Activated CD4-positive, CD25-positive, alpha-beta regulatory T cell treated with anti-CD3 and anti-CD28 coated beads, Interleukin-2, amount 50 U/mL, for 24 hours (primary cell): Measurements from ENCODE around the gene CDKN2B-AS1.

Experiments used
- ATAC-seq, 2 donors: fragments of 150-1000 bp; cut with Tn5 transposase; one replicate each; pipeline ENCODE4 v1.10.0; 2021; ENCODE audit warnings: mild to moderate bottlenecking in 1 of 2, moderate library complexity in 1 of 2

The CDKN2B-AS1 gene

DNA sequence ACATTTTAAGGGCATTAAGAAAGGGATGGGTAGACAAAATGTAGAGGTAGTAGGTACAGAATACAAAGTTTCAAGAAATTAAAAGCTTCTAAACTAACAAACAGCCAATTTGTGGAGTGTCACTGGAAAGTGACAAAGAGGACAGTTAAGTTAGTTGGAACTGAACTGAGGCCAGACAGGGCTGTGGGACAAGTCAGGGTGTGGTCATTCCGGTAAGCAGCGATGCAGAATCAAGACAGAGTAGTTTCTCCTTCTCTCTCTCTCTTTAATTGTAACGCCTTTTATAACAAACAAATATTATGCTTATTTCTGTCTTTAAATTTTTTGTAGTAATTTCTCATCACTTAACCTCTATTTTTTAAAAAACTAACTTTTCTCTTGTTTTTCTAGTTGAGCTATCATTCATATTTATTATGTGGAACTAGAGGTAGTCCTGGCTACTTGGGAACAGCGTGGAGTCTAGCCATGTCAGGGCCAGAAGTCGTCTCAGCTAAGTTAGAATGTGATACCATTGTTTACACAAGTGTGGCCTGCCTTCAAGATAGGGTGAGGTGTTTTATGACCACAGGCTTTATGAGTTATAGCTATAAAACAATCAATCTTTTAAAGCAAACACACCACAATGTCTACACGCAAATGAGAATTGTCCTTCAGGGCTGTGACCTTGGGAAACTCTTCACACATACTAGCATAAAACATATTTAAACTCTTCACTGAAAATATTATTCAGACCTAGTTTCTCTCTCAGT is 129.8 kb downstream of the CDKN2B-AS1 start:
- no peak for ATAC-seq

DNA sequence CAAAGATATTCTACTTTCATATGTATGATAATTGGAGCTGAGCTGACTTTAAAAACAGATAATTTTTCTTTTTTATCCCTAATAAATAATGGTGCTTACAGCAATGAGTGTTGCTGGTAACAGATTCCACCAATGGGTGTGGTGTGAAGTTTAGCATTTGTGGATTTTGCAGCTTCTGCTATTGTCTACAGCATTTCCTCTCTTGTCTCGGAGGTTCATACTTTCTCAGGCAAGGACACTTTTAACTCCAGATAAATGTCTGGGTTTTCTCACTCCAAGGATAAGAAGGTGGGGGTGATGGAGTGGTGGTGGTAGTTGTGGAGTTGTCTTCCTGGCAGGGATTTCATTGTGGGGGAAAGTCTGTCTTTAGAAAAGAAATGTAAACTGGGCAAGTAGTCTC is 134.5 kb downstream of the CDKN2B-AS1 start:
- no peak for ATAC-seq

DNA sequence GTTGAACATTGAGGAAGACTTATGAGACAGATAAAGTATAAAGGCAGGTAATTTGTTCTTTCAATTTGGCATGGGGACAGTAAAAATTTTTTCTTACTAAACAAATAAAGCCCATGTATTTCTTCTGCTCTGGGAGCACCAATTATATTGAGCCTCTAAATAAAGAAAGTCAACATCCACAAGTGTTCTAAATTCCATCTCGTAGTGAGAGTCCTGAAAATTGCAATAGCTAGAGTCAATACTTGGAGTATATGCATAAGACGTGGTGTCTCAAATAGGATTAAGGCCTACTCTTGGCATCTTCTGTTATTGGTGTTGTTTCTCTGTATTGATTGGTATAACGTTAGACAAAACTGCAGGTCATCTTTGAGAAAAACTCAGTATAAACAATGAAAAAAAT is 135.0 kb downstream of the CDKN2B-AS1 start:
- ATAC-seq: no peak

GRCh38 chr9:22131817-22132216 is 137.2 kb downstream of the CDKN2B-AS1 start:
- ATAC-seq: no peak

DNA sequence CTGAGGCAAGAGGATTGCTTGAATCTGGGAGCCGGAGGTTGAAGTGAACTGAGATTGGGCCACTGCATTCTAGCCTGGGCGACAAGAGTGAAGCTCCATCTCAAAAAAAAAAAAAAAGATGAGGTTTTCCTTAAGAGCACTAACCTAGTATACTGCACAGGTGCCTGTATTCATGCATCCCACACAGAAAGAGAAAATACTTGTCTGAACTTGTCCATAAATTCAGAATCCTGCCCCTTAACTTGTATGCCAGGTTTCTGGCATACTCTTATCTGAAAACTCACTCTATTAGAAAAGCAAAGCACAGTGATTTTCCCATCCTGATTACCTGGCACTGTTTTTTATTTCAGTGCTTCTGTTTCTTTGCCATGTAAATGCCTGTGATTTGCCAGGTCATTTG is 139.8 kb downstream of the CDKN2B-AS1 start:
- ATAC-seq: no peak

DNA sequence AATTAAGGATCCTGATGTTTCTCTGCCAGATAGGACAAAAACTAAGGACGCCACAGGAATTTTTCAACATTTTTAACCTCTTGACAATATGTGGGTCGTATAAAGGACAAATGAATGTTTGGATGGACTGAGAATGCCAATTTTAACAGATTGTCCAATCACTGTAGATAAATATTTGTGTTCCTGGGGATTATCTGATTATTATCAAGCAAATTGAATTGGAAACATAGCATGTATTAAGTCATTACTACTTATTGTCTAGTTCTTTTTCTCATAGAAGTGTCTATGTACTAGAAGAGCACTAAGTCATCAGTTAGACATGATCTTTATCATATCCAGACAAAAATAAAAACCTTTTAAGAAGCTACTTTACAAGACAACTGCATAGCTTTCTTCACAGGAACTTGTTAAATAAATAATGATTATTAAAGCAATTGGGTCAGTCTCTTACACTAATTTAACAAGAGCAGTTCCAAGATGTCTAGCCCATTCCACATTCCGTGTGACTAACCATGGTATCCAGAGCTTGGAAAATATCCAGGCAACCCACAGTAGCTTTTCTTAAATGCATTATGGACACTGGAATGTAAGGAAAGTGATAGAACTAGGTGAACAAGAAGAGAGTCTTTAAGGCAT is 142.0 kb downstream of the CDKN2B-AS1 start:
- ATAC-seq: no peak

DNA sequence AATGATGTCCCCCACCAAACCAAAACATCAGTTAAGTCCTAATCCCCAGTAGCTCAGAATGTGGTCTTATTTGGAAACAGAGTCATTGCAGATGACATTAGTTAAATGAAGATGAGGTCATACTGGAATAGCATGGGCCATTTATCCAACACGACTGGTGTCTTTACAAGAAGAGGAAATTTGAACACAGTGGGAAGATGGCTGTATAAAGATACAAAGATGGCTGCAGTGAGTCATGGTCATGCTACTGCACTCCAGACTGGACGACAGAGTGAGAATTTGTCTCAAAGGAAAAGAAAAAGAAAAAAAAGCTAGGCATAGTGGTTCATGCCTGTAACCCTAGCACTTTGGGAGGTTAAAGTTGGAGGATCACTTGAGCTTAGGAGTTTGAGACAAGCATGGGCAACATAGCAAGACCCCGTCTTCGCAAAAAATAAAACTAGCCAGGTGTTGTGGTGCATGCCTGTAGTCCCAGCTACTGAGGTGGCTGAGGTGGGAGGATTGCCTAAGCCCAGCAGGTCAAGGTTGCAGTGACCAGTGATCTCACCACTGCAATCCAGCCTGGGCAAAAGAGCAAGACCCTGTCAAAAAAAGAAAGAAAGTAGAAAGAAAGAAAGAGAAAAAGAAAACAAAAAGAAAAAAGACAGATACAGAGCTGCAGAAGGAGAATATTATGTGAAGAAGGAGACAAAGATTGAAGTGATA is 144.5 kb downstream of the CDKN2B-AS1 start:
- ATAC-seq: no peak

- ATAC-seq: no peak
Measured at GRCh38 chr9:22141908-22142307, 147.3 kb downstream of the CDKN2B-AS1 start.

DNA sequence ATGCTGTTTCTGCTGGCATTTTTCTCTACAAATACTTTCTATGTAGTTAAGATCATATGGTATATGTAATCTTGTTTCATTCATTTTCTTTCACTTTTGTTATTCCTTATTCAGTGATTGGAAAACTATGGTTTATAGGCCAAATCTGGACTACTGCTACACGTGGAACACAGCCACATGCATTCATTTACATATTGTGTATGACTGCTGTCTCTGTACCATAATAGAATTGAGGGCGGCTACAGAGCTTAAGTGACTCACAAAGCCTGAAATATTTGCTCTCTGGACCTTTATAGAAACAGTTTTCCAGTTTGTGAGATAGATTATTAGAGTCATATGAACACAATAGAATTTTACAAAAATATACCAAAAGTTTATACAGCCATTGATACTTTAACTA is 148.1 kb downstream of the CDKN2B-AS1 start:
- no peak for ATAC-seq

GRCh38 chr9:22143799-22144625 is 149.4 kb downstream of the CDKN2B-AS1 start:
- ATAC-seq: no peak

DNA sequence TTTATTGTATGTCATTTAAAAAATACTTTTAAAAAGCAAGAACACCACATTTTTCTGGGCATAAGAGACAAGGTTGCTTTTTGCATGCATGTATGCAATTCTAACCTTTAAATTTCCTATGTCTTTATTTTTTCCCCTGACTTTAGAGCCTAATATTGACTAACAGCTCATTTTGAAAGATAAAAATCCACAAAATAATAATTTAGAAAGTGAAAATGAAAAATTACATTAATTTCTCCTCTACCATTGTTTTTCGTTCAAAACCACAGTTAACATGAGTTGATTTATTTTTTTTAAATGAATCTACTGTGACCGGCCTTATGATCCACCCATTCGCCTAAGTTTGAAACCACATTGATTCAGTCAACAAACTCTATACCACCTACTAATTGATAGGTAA is 152.0 kb downstream of the CDKN2B-AS1 start:
- ATAC-seq: peak; percentile 42 to 45

- peak; percentile 97 to 98 for ATAC-seq
Measured at GRCh38 chr9:22147813-22148527, 153.4 kb downstream of the CDKN2B-AS1 start.

DNA sequence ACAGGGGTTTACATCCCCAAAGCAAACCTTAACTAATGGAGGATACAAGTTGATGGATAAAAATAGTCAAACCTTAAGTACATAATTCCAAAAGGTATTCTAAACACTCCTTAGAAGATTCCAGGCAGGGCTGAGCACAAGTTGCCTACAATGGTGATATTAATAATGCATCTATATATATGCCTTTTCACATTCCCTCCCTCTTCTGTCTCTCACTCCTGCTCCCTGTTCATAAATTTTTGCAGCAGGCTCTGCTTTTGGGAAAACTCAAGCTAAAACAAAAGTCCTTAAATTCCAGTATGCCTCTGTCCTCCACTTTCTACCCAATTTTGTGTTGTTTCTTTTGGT is 153.9 kb downstream of the CDKN2B-AS1 start:
- no peak for ATAC-seq

DNA sequence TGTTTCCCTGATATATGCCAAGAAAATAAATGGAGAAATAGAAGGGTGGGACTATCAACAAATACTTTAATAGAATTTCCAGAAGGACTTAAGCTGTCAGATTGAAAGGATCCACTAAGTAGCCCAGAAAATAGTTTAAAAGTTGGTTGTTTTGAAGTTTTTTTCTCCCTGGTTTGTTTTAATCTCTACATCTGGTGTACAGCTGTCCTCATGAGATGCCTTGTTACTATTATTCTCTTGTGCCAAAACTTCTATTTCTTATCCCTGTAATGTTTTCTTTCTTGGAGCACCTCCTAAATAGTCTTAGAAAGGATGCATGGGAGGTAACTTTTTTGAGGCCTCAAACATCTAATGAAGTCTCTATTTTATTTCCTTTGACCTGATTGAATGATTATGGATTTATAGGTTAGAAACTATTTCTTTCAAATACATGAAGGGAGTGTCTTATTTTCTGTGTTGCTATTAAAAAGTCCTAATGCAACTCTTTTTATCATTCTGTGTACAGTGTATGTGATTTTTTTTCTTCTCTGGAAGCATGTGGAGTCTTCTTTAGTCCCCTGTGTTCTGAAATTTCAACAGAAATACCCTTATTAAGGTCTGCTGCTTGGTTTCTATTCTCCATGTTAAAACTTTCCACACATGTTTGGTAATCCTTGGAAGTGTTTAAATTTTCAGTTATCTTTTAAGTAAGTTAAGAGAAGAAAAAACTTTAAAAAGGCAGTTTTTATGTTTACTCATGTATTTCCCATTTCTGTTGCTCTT is 154.5 kb downstream of the CDKN2B-AS1 start:
- ATAC-seq: no peak

DNA sequence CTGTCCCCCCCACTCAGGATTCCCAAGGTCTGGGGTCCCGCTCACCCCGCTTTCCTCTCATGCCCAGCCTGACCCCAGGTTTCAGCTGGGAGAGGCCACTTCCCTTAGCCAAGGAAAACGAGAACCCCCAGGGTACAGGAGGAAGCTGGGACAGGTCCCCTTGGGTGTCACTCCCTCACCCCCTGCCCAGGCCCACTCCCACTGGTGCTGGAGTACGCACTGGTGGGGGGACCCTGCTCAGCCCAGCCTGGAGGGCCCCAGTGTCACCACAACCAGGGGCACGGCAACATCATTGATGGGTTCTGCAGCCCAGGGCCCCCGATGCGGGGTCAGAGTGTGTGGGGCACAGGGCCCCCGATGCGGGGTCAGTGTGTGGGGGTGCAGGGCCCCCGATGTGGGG is 159.5 kb downstream of the CDKN2B-AS1 start:
- ATAC-seq: no peak

GRCh38 chr9:22156586-22156985 is 162.0 kb downstream of the CDKN2B-AS1 start:
- no peak for ATAC-seq

DNA sequence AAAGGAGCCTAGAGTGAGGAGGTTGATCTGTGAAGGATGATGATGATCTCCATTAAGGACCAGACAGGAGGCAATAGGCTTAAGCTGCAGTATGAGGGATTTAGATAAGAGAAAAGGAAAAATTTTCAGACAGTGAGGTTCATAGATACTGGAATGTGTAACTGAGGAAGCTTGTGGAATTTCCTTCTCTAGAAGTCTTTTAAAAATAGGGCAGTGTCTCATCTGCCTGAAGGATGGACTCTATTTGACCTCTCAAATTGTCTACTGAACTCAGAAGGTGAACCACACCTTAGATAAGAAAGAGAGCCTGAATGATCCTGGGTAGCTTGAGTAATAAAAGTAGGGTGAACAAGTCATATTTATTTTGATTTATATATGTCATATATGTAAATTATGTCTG is 162.7 kb downstream of the CDKN2B-AS1 start:
- ATAC-seq: peak in 1 of 2 donors; percentile 38

DNA sequence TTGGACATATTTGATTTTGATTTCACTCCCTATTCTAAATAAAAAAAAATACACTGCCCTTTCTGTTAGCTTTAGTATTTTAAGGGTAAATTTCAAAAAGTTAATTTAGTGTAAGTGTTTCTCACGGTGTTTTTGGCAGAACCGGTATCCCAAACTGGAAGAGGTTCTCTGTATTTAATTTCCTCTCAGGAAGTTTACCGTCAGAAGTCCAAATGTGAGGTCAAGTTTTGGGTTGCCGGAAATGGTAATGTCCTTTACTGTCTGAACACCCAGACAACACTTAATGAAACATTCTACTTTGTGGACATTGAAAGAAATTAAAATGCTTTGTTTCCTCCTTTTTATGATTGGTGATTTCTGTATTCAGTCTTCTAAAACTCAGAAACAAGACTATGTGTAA is 163.2 kb downstream of the CDKN2B-AS1 start:
- no peak for ATAC-seq

DNA sequence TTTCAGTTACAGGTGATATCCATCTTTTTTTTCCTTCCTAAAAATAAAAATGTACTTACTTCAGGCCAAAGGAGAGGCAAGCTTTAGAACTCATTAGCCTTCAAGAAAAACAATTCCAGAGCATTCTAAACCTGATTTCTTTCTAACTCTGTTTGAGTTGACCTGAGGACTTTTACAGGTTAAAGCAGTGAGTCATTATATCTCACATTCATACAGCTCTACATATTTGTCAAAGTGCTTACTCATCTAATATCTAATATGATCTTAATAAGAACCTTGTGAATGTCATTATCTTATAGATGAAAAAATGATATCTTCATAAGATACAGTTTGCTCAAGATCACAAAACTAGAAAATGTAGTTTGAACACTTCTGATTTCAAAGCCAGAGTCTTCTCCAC is 163.7 kb downstream of the CDKN2B-AS1 start:
- peak; percentile 71 to 84 for ATAC-seq

- ATAC-seq: peak in 1 of 2 donors; percentile 20
Measured at GRCh38 chr9:22158927-22159346, 164.3 kb downstream of the CDKN2B-AS1 start.

- no peak for ATAC-seq
Measured at GRCh38 chr9:22159586-22159985, 165.0 kb downstream of the CDKN2B-AS1 start.

DNA sequence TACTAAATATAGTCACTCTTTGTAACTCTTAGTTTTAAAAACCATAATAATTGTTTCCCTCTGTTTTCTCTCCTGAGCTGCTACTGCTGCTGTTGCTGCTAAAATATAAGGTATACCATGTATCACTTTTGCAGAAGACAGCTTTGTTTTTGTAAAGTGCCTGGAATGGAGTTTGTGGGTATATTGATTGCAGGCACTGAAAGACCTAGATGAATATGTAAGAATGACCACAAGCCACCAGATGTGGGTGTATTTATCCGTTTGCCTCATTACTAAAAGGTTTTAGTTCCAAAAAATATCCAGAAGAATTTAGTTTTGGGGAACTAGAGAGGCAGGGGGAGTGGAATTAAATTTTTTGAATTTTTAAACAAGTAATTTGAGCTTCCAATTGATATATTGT is 165.6 kb downstream of the CDKN2B-AS1 start:
- no peak for ATAC-seq
